Measurements from ENCODE around the gene PXYLP1. TPM values are rescaled to one million over a fixed set of nuclear protein-coding genes. Genes with fewer than 3 reads are reported as not detected.
A peak's percentile ranks its signal among the peaks of the same experiment; 100 is the strongest.

The PXYLP1 gene
- total RNA-seq, 1 donor from 2014 or later, result 26.1 TPM

GRCh38 chr3:141316851-141317250 is 85.2 kb downstream of the PXYLP1 start:
- no peak for DNase-seq (ENCODE audit: extremely low spot score, unreplicated experiment)
- Mint-ChIP-seq H3K4me3 (no peak overlapping the region), H3K27me3 (no peaks in the 10 kb centered on the region), H3K27ac (no peak overlapping the region), H3K36me3 (no peaks in the 10 kb centered on the region), H3K4me1 (ENCODE audit: unreplicated experiment) (peaks cover 4% of the 10 kb centered on the region), H3K9me3 (peaks cover 3% of the 10 kb centered on the region)
- no peak for TF ChIP-seq CTCF (conservative IDR thresholded peaks at IDR 0.05)

DNA sequence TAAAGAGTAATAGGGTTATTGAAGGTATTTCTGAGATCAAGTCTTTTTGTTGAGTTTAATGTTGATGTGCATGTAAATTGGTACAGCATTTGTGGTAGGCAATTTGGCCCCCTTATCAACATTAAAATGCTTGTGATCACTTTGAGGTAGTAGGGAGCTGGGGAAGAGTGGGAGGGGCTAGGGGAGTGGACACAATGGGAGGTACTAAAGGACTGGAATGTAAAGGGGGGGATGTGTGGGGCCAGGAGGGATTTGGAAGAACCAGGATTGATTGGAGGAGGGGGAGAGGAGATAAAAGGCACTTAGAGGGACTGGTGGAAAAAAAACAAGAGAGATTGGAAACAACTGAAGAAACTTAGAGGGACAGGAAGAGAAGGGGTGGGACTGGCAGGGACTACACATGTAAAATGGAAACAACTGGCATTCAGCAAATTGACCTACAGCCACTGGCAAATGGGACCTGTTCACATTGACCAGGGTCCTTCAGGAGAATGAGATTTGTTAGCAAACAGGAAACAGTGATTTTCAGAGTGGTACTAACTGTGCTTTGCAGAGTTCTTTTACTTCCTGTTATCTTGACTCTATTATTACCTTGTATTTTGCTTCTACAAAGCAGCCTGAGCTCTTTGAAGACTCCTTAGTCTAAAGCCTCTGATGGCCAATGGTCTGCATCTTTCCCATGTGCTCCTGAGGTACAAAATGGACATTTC is 88.9 kb downstream of the PXYLP1 start:
- Mint-ChIP-seq H3K4me3 (no peak overlapping the region), H3K27ac (no peak overlapping the region)

GRCh38 chr3:141321109-141321497 is 89.5 kb downstream of the PXYLP1 start:
- H3K36me3 Mint-ChIP-seq, result no peaks in the 10 kb centered on the region
- no peak overlapping the region for H3K4me3 Mint-ChIP-seq
- no peak for DNase-seq (ENCODE audit: extremely low spot score, unreplicated experiment)
- no peaks in the 10 kb centered on the region for H3K27me3 Mint-ChIP-seq
- no peak for TF ChIP-seq CTCF (conservative IDR thresholded peaks at IDR 0.05)
- no peaks in the 10 kb centered on the region for H3K9me3 Mint-ChIP-seq
- H3K27ac Mint-ChIP-seq, result no peak overlapping the region
- H3K4me1 Mint-ChIP-seq (ENCODE audit: unreplicated experiment), result peaks cover 2% of the 10 kb centered on the region

More for the DNA sequence above, 88.9 kb downstream of the PXYLP1 start:
- Mint-ChIP-seq H3K27me3 (no peaks in the 10 kb centered on the region), H3K4me1 (ENCODE audit: unreplicated experiment) (no peaks in the 10 kb centered on the region), H3K36me3 (no peaks in the 10 kb centered on the region), H3K9me3 (no peaks in the 10 kb centered on the region)
- no peak for TF ChIP-seq CTCF (conservative IDR thresholded peaks at IDR 0.05)
- no peak for DNase-seq (ENCODE audit: extremely low spot score, unreplicated experiment)

DNA sequence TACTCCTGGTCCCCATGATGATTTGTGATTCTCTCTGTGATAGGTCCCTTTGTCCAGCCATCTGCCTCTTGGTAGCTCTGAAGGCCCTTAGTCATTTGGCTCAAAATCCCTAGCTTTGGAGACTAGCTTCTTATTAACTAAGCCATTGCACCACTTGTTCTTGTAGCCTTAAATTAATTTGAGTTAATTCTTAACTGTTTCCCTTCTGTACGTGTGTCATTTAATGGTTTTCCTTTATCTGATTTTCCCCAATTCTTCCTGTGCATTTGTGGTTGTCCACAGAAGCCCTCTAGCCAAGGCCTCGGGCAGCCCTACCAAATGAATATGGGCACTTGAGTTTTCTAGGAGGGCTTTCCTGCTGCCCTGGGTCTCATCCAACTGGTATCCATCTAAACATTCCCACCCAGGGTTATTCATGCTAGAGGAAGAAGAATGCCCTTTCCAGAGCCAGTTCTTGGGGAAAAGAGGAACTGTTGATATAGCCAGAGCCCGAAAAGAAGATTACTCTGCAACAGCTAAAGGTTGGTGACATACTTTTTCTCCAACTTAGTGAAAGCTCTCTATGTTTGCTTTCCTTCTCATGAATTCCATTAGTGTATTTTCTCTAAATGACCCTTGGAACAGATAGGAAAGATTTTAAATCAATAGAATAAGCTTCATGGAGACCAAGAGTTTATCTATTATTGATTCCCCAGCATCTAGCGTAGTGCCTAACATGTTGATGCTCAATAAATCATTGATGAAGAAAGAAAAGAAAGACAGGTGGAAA is 92.5 kb downstream of the PXYLP1 start:
- no peaks in the 10 kb centered on the region for H3K36me3 Mint-ChIP-seq
- H3K27me3 Mint-ChIP-seq, result no peaks in the 10 kb centered on the region
- DNase-seq (ENCODE audit: extremely low spot score, unreplicated experiment), result no peak
- H3K4me3 Mint-ChIP-seq, result no peak overlapping the region
- no peak for TF ChIP-seq CTCF (conservative IDR thresholded peaks at IDR 0.05)
- no peak overlapping the region for H3K27ac Mint-ChIP-seq
- peaks cover 9% of the 10 kb centered on the region for H3K4me1 Mint-ChIP-seq (ENCODE audit: unreplicated experiment)
- no peaks in the 10 kb centered on the region for H3K9me3 Mint-ChIP-seq

- Mint-ChIP-seq H3K27me3 (no peaks in the 10 kb centered on the region), H3K36me3 (no peaks in the 10 kb centered on the region), H3K9me3 (no peaks in the 10 kb centered on the region), H3K4me1 (ENCODE audit: unreplicated experiment) (peaks cover 11% of the 10 kb centered on the region), H3K27ac (peak overlapping the region; percentile 65), H3K4me3 (peak overlapping the region; percentile 25)
- no peak for DNase-seq (ENCODE audit: extremely low spot score, unreplicated experiment)
- no peak for TF ChIP-seq CTCF (conservative IDR thresholded peaks at IDR 0.05)
These were observed 94.5 kb downstream of the PXYLP1 start for GRCh38 chr3:141326123-141326522.

Measured in type B pancreatic cell (in vitro differentiated cells).